SK-N-SH treated with all-trans-retinoic acid at 6 μM for 48 hours (cell line): ENCODE results near the gene TPRN.

ENCODE experiments used
- ARNTL ChIP-seq: fragments of 450-650 bp; formaldehyde crosslinking; IDR thresholded peaks from 2 replicates; pipeline ENCODE4 v1.5.0; 2020; ENCODE audit warnings: low read depth, mild to moderate bottlenecking, moderate library complexity, borderline replicate concordance
- RARB ChIP-seq: fragments of 250-450 bp; sonication (Bioruptor Pico); IDR thresholded peaks from 2 replicates; pipeline ENCODE4 v1.8.0; 2021; ENCODE audit warnings: mild to moderate bottlenecking, moderate library complexity
- TF ChIP-seq, protein P1 (sequence below): fragments of 250-450 bp; sonication (Bioruptor Pico); IDR thresholded peaks from 2 replicates; pipeline ENCODE4 v1.5.1; 2020; ENCODE audit warnings: low read depth, mild to moderate bottlenecking, moderate library complexity

DNA sequence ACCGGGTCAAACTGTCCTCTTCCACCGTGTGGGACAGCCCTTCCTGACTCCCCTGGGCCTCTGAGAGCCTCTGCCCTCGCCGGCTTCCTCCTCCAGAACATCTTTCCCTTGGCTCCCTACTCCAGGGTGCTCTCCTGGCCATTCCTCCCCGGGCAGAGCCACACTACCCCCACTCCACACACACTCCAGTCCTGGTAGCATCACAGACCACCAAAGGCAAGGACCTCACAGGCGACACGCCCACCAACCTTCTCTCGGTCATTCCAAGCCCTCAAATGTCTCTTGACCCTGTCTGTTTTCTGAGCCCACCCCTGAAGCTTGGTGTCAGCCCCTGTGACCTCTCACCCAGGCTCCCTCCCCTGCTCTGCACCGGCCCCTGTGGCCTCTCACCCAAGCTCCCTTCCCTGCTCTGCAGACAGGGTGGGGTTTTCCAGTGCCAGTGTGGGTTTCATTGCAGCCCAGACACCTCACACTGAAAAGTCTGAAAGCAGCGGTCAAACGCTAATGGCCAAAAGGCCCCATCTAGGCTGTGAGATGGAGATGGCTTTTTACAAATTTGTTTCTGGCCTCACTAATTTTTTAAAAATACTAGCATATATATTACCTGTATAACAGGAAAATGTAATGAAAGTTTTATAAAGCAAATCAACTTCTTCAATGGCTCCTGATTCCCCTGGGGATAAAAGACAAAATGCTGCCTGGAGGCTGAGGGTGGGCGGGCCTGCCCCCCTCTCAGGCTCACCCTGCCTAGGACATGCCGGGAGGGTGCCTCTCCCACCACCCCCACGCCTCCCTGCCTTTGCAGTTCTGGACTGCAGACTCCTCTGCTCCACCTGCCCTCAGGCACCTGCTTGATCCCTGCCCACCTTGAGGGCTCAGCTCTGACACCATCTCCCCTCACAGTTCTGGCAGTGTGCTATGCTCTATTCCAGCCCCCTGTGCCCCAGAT is 41.2 kb downstream of the TPRN start:
- TF ChIP-seq ARNTL (no peak), RARB (CRISPR knock-in tag) (no peak)
- TF ChIP-seq, protein P1, sequence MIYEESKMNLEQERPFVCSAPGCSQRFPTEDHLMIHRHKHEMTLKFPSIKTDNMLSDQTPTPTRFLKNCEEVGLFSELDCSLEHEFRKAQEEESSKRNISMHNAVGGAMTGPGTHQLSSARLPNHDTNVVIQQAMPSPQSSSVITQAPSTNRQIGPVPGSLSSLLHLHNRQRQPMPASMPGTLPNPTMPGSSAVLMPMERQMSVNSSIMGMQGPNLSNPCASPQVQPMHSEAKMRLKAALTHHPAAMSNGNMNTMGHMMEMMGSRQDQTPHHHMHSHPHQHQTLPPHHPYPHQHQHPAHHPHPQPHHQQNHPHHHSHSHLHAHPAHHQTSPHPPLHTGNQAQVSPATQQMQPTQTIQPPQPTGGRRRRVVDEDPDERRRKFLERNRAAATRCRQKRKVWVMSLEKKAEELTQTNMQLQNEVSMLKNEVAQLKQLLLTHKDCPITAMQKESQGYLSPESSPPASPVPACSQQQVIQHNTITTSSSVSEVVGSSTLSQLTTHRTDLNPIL (CRISPR knock-in tag), result no peak
